SJSA1 (cell line): ENCODE results near the gene SLC52A3. TPM values are rescaled to one million over a fixed set of nuclear protein-coding genes. Genes with fewer than 3 reads are reported as not detected.

Experiments used
- DNase-seq, 2 experiments: peaks; one replicate each; pipeline ENCODE4 v3.0.0-alpha.2; 2015 to 2020; ENCODE audit warnings: low spot score in 2 of 2, low read depth in 1 of 2
- H3K27ac ChIP-seq: fragments of 250-450 bp; sonication (Bioruptor Pico); 2 replicates; pipeline ENCODE4 v1.5.1; 2020; ENCODE audit warnings: mild to moderate bottlenecking, moderate library complexity
- H3K27me3 ChIP-seq: fragments of 250-450 bp; sonication (Bioruptor Pico); replicated peaks from 2 replicates; pipeline ENCODE4 v1.5.1; 2020; ENCODE audit warnings: mild to moderate bottlenecking, moderate library complexity
- H3K36me3 ChIP-seq: fragments of 250-450 bp; sonication (Bioruptor Pico); 2 replicates; pipeline ENCODE4 v1.5.1; 2020; ENCODE audit warnings: mild to moderate bottlenecking
- H3K4me1 ChIP-seq: fragments of 250-450 bp; sonication (Bioruptor Pico); replicated peaks from 2 replicates; pipeline ENCODE4 v1.6.1; 2021; ENCODE audit warnings: mild to moderate bottlenecking
- H3K4me3 ChIP-seq: fragments of 250-450 bp; sonication (Bioruptor Pico); 2 replicates; pipeline ENCODE4 v1.5.1; 2020; ENCODE audit warnings: mild to moderate bottlenecking
- H3K9me3 ChIP-seq: fragments of 250-450 bp; sonication (Bioruptor Pico); replicated peaks from 2 replicates; pipeline ENCODE4 v1.5.1; 2020; ENCODE audit warnings: mild to moderate bottlenecking
- total RNA-seq: library from RNA; depleted of rRNA; stranded (reverse); fragments of >200 nt; shearing (Covaris generic); gene quantifications from 2 replicates; pipeline ENCODE4 v1.2.3, GENCODE V29; 2014

Gene SLC52A3
- total RNA-seq, 1 experiment from 2014 or later: not detected

- Histone ChIP-seq H3K4me1 (no peaks in the 10 kb centered on the region), H3K36me3 (no peaks in the 10 kb centered on the region), H3K9me3 (no peaks in the 10 kb centered on the region), H3K4me3 (no peak overlapping the region), H3K27ac (no peak overlapping the region), H3K27me3 (peaks cover 35% of the 10 kb centered on the region)
- DNase-seq: no peak
These were observed 12.4 kb downstream of the SLC52A3 start for GRCh38 chr20:755941-756340.

DNA sequence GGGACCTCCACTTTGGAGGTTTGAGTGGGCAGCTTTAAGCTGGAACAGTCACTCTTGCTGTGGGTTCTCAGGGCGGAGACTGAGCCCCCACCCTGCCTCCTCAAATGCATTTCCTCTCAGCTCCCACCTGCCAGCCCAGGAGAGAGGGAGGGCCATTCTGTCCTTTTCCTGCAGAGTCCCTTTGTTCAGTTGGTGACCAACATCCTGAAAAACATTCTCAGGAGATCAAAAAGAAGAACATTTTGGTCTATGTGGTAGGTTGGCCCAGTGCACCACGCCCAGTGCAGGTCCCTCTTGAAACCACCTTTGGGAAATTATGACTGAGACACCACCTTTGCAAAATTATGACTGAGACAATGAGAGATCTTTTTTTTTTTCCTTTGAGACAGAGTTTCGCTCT, 13.4 kb downstream of the SLC52A3 start:
- DNase-seq: no peak

DNA sequence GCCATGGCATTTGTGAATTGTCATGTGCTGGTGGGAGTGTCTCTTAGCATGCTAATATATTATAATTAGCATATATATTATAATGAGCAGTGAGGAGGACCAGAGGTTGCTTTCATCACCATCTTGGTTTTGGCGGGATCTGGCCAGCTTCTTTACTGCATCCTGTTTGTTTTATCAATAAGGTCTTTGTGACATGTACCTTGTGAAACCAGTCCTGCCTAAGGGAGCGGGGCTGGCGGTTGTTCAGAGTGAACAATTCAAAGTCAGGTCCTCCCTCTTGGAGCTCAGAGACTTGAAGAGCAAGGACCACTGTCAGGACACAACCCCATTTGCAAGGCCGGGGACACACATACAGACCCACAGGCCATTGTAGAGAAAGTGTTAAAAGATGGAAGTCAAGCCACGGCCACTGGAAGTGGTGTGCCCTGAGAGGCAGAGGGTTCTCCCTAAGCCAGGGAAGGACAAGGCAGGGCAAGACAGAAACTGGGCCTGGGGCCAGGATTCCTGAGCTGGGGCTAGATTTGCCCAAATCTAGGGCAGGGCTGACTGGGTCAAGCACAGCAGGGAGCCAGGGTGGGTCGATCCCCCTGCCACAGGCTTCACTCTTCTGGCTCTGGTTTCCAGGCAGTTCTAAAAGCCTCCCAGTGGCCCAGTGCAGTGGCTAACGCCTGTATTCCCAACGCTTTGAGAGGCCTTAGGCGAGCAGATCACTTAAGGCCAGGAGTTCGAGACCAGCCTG, 14.2 kb downstream of the SLC52A3 start:
- no peaks in the 10 kb centered on the region for H3K9me3 ChIP-seq
- H3K4me3 ChIP-seq: no peak overlapping the region
- H3K4me1 ChIP-seq: no peaks in the 10 kb centered on the region
- H3K27me3 ChIP-seq: peaks cover 33% of the 10 kb centered on the region
- no peak for DNase-seq
- no peak overlapping the region for H3K27ac ChIP-seq
- no peaks in the 10 kb centered on the region for H3K36me3 ChIP-seq

More for the DNA sequence above, 13.4 kb downstream of the SLC52A3 start:
- no peaks in the 10 kb centered on the region for H3K4me1 ChIP-seq
- no peak overlapping the region for H3K4me3 ChIP-seq
- H3K27ac ChIP-seq: no peak overlapping the region
- H3K36me3 ChIP-seq: no peaks in the 10 kb centered on the region
- peaks cover 35% of the 10 kb centered on the region for H3K27me3 ChIP-seq
- H3K9me3 ChIP-seq: no peaks in the 10 kb centered on the region

DNA sequence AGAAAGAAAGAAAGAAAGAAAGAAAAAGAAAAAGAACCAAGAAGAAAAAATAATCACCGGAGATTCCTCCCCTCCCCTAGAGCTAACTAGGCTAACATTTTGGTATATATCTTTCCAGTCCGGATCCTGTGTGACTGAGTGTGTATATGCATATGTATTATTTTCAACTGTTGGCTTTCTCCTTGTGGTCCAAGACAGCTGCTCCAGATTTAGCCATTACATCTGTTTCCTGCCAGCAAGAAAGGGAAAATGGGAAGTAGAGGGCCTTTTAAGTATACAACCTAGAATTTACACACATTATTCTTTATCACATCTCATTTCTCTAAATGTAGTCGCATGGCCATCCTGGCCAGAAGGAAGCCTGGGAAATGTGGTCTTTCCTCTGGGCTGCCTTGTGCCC, 15.2 kb downstream of the SLC52A3 start:
- no peaks in the 10 kb centered on the region for H3K4me1 ChIP-seq
- peaks cover 26% of the 10 kb centered on the region for H3K27me3 ChIP-seq
- DNase-seq: no peak
- H3K27ac ChIP-seq: no peak overlapping the region
- H3K36me3 ChIP-seq: no peaks in the 10 kb centered on the region
- H3K4me3 ChIP-seq: no peak overlapping the region
- H3K9me3 ChIP-seq: no peaks in the 10 kb centered on the region

GRCh38 chr20:752291-752690, 16.0 kb downstream of the SLC52A3 start:
- peaks cover 19% of the 10 kb centered on the region for H3K27me3 ChIP-seq
- no peak overlapping the region for H3K4me3 ChIP-seq
- H3K27ac ChIP-seq: no peak overlapping the region
- no peaks in the 10 kb centered on the region for H3K4me1 ChIP-seq
- no peaks in the 10 kb centered on the region for H3K36me3 ChIP-seq
- H3K9me3 ChIP-seq: no peaks in the 10 kb centered on the region
- DNase-seq: no peak

GRCh38 chr20:751761-752160, 16.5 kb downstream of the SLC52A3 start:
- H3K36me3 ChIP-seq: no peaks in the 10 kb centered on the region
- H3K27ac ChIP-seq: no peak overlapping the region
- no peak overlapping the region for H3K4me3 ChIP-seq
- H3K4me1 ChIP-seq: no peaks in the 10 kb centered on the region
- H3K27me3 ChIP-seq: peaks cover 19% of the 10 kb centered on the region
- H3K9me3 ChIP-seq: no peaks in the 10 kb centered on the region
- DNase-seq: no peak

DNA sequence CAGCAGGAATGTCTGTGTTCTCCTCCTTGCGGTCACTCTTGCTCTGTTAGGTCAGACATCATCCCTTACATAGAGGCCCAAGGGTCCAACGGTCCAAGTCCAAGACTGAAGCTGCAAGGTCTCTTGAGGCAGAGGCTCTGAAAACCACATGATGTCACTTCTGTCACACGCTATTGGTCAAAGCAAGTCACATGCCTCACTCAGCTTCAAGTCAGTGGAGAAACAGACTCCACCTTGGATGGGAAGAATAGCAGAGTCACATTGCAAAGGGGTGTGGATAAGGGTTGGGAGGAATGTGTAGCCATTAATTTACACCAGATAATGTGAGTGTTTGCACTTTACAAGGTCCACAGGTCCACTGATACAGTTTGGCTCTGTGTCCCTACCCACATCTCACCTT, 17.5 kb downstream of the SLC52A3 start:
- Histone ChIP-seq H3K27ac (no peak overlapping the region), H3K27me3 (peaks cover 15% of the 10 kb centered on the region), H3K36me3 (no peaks in the 10 kb centered on the region), H3K4me3 (no peak overlapping the region), H3K9me3 (no peaks in the 10 kb centered on the region; the same call in 1 of the 2 replicates), H3K4me1 (no peaks in the 10 kb centered on the region)
- no peak for DNase-seq

DNA sequence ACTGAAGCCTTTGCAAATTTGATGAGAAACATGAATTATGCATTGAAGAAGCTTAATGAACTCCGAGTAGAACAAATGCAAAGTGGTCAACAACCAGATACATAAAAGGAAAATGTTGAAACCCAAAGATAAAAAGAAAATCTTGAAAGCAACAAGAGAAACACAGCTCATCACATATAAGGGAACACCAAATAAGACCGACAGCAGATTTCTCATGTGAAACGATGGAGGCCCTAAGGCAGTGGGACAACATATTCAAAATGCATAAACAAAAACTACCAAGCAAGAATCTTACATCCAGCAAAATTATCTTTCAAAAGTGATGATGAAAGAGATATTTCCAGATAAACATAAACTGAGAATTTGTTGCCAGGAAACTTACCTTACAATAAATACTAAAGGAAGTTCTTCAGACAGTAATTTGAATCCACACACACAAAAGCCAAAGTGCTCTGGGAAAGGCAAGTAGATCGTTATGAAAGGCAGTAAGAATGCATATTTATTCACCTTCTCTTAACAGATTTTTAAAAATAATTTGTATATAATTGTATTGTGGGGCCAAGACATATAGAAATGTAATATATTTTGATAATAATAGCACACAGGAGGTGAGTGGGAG, 22.5 kb downstream of the SLC52A3 start:
- no peak overlapping the region for H3K4me3 ChIP-seq
- no peak overlapping the region for H3K27ac ChIP-seq
- no peak for DNase-seq
- no peaks in the 10 kb centered on the region for H3K4me1 ChIP-seq
- no peaks in the 10 kb centered on the region for H3K36me3 ChIP-seq
- peaks cover 4% of the 10 kb centered on the region for H3K9me3 ChIP-seq
- H3K27me3 ChIP-seq: no peaks in the 10 kb centered on the region

DNA sequence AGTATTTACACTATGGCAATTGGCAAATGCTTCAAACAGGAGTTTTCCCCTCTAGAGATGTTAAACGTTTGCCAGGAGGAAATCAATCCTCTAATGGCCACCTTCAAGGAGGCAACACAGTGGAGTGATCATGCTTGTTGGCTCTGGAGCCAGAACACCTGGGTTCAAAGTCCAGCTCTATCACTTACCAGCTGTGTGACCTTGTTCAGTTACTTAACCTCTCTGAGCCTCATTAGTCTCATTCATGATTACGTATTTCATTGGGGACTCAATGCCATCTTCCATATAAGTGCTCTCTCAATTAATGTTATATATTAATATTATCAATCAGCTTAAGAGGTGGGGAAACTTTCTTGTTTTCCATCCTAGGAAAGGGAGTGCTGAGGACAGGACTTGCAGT, 26.1 kb downstream of the SLC52A3 start:
- no peak for DNase-seq
- Histone ChIP-seq H3K4me3 (no peak overlapping the region), H3K27ac (no peak overlapping the region), H3K27me3 (peaks cover 4% of the 10 kb centered on the region; the same call in 1 of the 2 replicates), H3K4me1 (no peaks in the 10 kb centered on the region), H3K9me3 (peaks cover 4% of the 10 kb centered on the region), H3K36me3 (no peaks in the 10 kb centered on the region)

DNA sequence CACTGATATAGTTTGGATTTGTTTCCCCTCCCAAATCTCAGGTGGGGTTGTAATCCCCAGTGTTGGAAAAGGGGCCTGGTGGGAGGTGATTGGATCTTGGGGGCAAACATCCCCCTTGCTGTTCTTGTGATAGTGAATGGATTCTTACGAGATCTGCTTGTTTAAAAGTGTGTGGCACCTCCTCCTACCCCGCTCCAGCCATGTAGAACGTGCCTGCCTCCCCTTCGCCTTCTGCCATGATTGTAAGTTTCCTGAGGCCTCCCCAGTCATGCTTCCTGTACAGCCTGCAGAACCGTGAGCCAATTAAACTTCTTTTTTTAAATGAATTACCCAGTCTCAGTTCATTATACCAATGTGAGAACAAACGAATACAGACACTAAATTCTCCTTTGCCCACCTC, 26.7 kb downstream of the SLC52A3 start:
- no peaks in the 10 kb centered on the region for H3K4me1 ChIP-seq
- peaks cover 4% of the 10 kb centered on the region for H3K9me3 ChIP-seq
- H3K27me3 ChIP-seq: peaks cover 4% of the 10 kb centered on the region; the same call in 1 of the 2 replicates
- H3K36me3 ChIP-seq: no peaks in the 10 kb centered on the region
- no peak overlapping the region for H3K27ac ChIP-seq
- no peak for DNase-seq
- no peak overlapping the region for H3K4me3 ChIP-seq

GRCh38 chr20:740162-740561, 28.1 kb downstream of the SLC52A3 start:
- Histone ChIP-seq H3K27me3 (peaks cover 4% of the 10 kb centered on the region; the same call in 1 of the 2 replicates), H3K4me1 (no peaks in the 10 kb centered on the region), H3K36me3 (no peaks in the 10 kb centered on the region), H3K27ac (no peak overlapping the region), H3K4me3 (no peak overlapping the region), H3K9me3 (peaks cover 4% of the 10 kb centered on the region; the same call in 1 of the 2 replicates)
- DNase-seq: no peak

- Histone ChIP-seq H3K4me1 (no peaks in the 10 kb centered on the region), H3K27me3 (peaks cover 4% of the 10 kb centered on the region; the same call in 1 of the 2 replicates), H3K4me3 (no peak overlapping the region), H3K36me3 (no peaks in the 10 kb centered on the region), H3K9me3 (peaks cover 4% of the 10 kb centered on the region; the same call in 1 of the 2 replicates), H3K27ac (no peak overlapping the region)
- no peak for DNase-seq
These were observed 28.6 kb downstream of the SLC52A3 start for GRCh38 chr20:739736-740135.

DNA sequence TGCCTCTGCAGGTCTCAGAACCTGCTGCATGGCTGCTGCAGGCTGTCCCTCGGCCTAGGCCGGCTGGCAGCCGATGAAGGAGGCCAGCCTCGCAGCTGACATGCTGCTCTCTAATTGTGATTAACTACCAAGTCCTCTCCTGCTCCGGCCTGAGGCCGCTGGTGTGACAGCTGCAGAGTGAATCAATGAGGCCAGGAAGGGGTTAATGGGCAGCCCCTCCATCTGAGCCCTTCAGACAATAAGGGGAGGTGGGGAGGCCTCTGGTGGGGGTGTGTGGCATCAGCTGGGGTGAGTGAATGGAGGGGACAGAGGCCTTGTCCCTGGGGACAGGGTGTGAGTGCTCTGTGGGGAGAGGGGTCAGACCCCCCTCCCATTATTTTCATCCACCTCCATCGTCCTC, 34.4 kb downstream of the SLC52A3 start:
- Histone ChIP-seq H3K4me1 (no peaks in the 10 kb centered on the region), H3K9me3 (no peaks in the 10 kb centered on the region), H3K27me3 (peaks cover 21% of the 10 kb centered on the region), H3K4me3 (no peak overlapping the region), H3K36me3 (no peaks in the 10 kb centered on the region), H3K27ac (no peak overlapping the region)
- DNase-seq: no peak

DNA sequence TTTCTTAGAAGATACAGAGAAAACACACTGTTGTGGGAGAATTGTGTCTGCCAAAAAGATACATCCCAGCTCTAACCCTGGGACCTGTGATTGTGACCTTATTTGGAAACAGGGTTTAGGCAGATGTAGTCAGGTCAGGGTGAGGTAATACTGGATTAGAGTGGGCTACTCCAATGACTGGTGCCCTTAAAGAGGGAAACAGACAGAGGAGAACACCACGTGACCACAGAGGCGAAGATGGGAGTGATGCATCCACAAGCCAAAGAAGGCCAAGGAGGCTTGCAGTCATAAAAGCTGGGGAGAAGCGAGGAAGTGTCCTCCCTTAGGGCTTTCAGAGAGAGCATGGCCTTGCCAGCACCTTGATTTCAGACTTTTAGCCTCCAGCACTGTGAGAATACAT, 35.6 kb downstream of the SLC52A3 start:
- H3K27me3 ChIP-seq: peaks cover 32% of the 10 kb centered on the region
- H3K36me3 ChIP-seq: no peaks in the 10 kb centered on the region
- DNase-seq: no peak
- peaks cover 6% of the 10 kb centered on the region for H3K4me1 ChIP-seq
- no peaks in the 10 kb centered on the region for H3K9me3 ChIP-seq
- no peak overlapping the region for H3K27ac ChIP-seq
- no peak overlapping the region for H3K4me3 ChIP-seq
